Breast epithelium (tissue), 4 donors: ENCODE measurements around the gene GPR42. TPM values are rescaled to one million over a fixed set of nuclear protein-coding genes. Genes with fewer than 3 reads are reported as not detected.
"Not testable (repeated sequence)": the region's sequence is repeated elsewhere in the genome, so short reads cannot be mapped to it uniquely, and the experiment has no call there.

Source experiments
- DNase-seq, 2 donors: peaks; one replicate each; pipeline ENCODE4 v3.0.0-alpha.2; 2019; ENCODE audit warnings: low spot score in 2 of 2
- H3K27ac ChIP-seq, 2 donors: fragments of 200-600 bp; sonication (generic) in 1 of 2; one replicate each; pipeline ENCODE4 v1.5.1; 2016 to 2019; ENCODE audit warnings: mild to moderate bottlenecking in 1 of 2
- H3K27me3 ChIP-seq, 2 donors: fragments of 200-600 bp; sonication (generic) in 1 of 2; one replicate each; pipeline versions ENCODE4 v1.5.1 to v1.6.0; 2017 to 2019; ENCODE audit warnings: control low read depth in 1 of 2, mild to moderate bottlenecking in 1 of 2
- H3K36me3 ChIP-seq: fragments of 200-600 bp; one replicate; pipeline ENCODE4 v1.5.1; 2019
- H3K4me1 ChIP-seq, 2 donors: fragments of 200-600 bp; sonication (generic); one replicate each; pipeline ENCODE4 v1.5.1; 2016 to 2019; ENCODE audit warnings: control low read depth in 1 of 2
- H3K4me3 ChIP-seq, 3 donors: fragments of 200-600 bp; sonication (generic); 1 replicate in 2 of 3; 2 replicates in 1 of 3; pipeline ENCODE4 v1.5.1; 2016 to 2019; ENCODE audit warnings: mild to moderate bottlenecking in 3 of 3, moderate library complexity in 2 of 3
- H3K9me3 ChIP-seq, 2 donors: fragments of 200-600 bp; sonication (generic) in 1 of 2; one replicate each; pipeline ENCODE4 v1.5.1; 2016 to 2019; ENCODE audit warnings: control low read depth in 1 of 2
- CTCF ChIP-seq, 3 donors: fragments of 450-650 bp; IDR thresholded peaks; one replicate each; pipeline ENCODE4 v1.5.1; 2016 to 2017; ENCODE audit warnings: antibody characterized with exemption in 3 of 3, mild to moderate bottlenecking in 3 of 3, moderate library complexity in 3 of 3
- POLR2A ChIP-seq: fragments of 450-650 bp; IDR thresholded peaks from one replicate; pipeline ENCODE4 v1.6.1; 2016; ENCODE audit warnings: antibody characterized with exemption, mild to moderate bottlenecking, moderate library complexity
- POLR2AphosphoS5 ChIP-seq, 3 donors: sonication (generic); formaldehyde crosslinking; IDR thresholded peaks; one replicate each; pipeline ENCODE4 v1.6.1; 2017; ENCODE audit warnings: antibody characterized with exemption in 3 of 3
- intact Hi-C: fragments of 100-400 bp; cut with DNase I; formaldehyde crosslinking; loops from one replicate; pipeline ENCODE4 v1.15.1; 2023; ENCODE audit warnings: low total_unique reads
- total RNA-seq, 3 donors: library from RNA; depleted of rRNA; stranded (reverse); fragments of >200 nt; gene quantifications; one replicate each; pipeline ENCODE4 v1.1.0, GENCODE V29; 2016

Gene GPR42
- total RNA-seq, 3 donors from 2014 or later = 0.66 TPM; not detected in 2

- Histone ChIP-seq H3K36me3 (no peaks in the 10 kb centered on the region), H3K4me3 (no peak overlapping the region), H3K4me1 (no peaks in the 10 kb centered on the region), H3K9me3 (no peaks in the 10 kb centered on the region), H3K27me3 (no peaks in the 10 kb centered on the region), H3K27ac (no peak overlapping the region)
- DNase-seq = no peak
- intact Hi-C loops = no loop called here
- TF ChIP-seq CTCF (IDR thresholded peaks at IDR 0.05) (no peak), POLR2A (no peak), POLR2AphosphoS5 (IDR thresholded peaks at IDR 0.05) (no peak)
Observed at GRCh38 chr19:35398570-35398969, 27.7 kb downstream of the GPR42 start.

GRCh38 chr19:35399231-35399630 is 28.4 kb downstream of the GPR42 start:
- H3K27ac ChIP-seq = no peak overlapping the region
- intact Hi-C loops = no loop called here
- no peaks in the 10 kb centered on the region for H3K36me3 ChIP-seq
- H3K27me3 ChIP-seq = no peaks in the 10 kb centered on the region
- no peaks in the 10 kb centered on the region for H3K9me3 ChIP-seq
- TF ChIP-seq POLR2AphosphoS5 (IDR thresholded peaks at IDR 0.05) = no peak
- no peak for TF ChIP-seq POLR2A
- no peak for TF ChIP-seq CTCF (IDR thresholded peaks at IDR 0.05)
- no peak for DNase-seq
- no peaks in the 10 kb centered on the region for H3K4me1 ChIP-seq
- no peak overlapping the region for H3K4me3 ChIP-seq

- no peak for DNase-seq
- TF ChIP-seq POLR2AphosphoS5 (IDR thresholded peaks at IDR 0.05) (no peak), CTCF (IDR thresholded peaks at IDR 0.05) (no peak), POLR2A (no peak)
- Histone ChIP-seq H3K9me3 (no peaks in the 10 kb centered on the region), H3K4me3 (no peak overlapping the region), H3K36me3 (no peaks in the 10 kb centered on the region), H3K27ac (no peak overlapping the region), H3K4me1 (no peaks in the 10 kb centered on the region), H3K27me3 (no peaks in the 10 kb centered on the region)
- intact Hi-C loops = no loop called here
Observed at GRCh38 chr19:35399948-35400772, 29.3 kb downstream of the GPR42 start.

- intact Hi-C loops = no loop called here
- TF ChIP-seq POLR2AphosphoS5 (IDR thresholded peaks at IDR 0.05) (no peak), CTCF (IDR thresholded peaks at IDR 0.05) (no peak), POLR2A (no peak)
- DNase-seq = no peak
- no peak overlapping the region for H3K27ac ChIP-seq
- no peaks in the 10 kb centered on the region for H3K4me1 ChIP-seq
- H3K27me3 ChIP-seq = no peaks in the 10 kb centered on the region
- no peak overlapping the region for H3K4me3 ChIP-seq
- H3K9me3 ChIP-seq = no peaks in the 10 kb centered on the region
- H3K36me3 ChIP-seq = no peaks in the 10 kb centered on the region
Observed at GRCh38 chr19:35400773-35401100, 29.9 kb downstream of the GPR42 start.

GRCh38 chr19:35401416-35401815 is 30.5 kb downstream of the GPR42 start:
- DNase-seq, H3K36me3 ChIP-seq, H3K4me3 ChIP-seq, intact Hi-C loops, H3K27me3 ChIP-seq, H3K9me3 ChIP-seq, H3K27ac ChIP-seq, H3K4me1 ChIP-seq: not testable (repeated sequence)
